Activated CD4-positive, alpha-beta T cell treated with anti-CD3 and anti-CD28 coated beads, Interleukin-2, amount 50 U/mL, for 16 hours (primary cell): ENCODE results near the gene HMGN4.
A peak's percentile ranks its signal among the peaks of the same experiment; 100 is the strongest.
"Not testable (repeated sequence)": the region's sequence is repeated elsewhere in the genome, so short reads cannot be mapped to it uniquely, and the experiment has no call there.

ENCODE experiments used
- DNase-seq: peaks from one replicate; pipeline ENCODE4 v3.0.0-alpha.2; 2020

HMGN4 gene

DNA sequence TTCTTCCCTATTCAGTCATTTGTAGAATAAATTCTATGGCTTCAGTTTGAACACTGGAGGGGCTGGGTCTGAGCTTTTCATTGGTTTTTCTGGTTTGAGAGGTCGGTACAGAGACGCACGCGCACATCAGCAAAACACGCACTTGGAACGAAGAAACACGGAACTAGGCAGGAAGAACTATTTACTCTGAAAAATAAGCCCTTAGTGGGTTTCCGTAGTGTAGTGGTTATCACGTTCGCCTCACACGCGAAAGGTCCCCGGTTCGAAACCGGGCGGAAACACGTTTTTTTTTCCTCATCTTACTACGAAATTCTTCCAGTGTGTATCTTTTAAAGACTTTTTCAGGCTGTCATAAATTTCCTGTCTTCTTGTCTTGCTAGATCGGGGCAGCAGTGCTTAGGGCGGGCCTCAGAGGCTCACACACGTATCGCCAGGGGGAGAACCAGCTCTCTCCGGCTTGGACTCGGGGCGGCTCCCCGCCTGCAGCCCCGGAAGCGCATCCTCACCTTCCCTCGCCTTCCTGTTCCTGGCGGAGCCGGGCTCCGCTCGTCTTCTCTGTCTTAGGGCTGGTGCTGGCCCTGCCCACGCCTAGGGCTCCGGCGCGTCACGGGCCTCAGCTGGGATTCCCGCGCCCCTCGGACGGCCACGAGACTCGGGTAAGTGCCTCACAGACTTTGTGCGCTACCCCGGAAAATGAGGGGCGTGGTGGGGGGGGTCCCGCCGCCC, at the start of gene HMGN4:
TSS of gene HMGN4 (plus strand) at position 521 of the 726 bp plus-strand sequence. CDS start 6,841 bp downstream, outside the sequence.
- DNase-seq: peak; percentile 90

DNA sequence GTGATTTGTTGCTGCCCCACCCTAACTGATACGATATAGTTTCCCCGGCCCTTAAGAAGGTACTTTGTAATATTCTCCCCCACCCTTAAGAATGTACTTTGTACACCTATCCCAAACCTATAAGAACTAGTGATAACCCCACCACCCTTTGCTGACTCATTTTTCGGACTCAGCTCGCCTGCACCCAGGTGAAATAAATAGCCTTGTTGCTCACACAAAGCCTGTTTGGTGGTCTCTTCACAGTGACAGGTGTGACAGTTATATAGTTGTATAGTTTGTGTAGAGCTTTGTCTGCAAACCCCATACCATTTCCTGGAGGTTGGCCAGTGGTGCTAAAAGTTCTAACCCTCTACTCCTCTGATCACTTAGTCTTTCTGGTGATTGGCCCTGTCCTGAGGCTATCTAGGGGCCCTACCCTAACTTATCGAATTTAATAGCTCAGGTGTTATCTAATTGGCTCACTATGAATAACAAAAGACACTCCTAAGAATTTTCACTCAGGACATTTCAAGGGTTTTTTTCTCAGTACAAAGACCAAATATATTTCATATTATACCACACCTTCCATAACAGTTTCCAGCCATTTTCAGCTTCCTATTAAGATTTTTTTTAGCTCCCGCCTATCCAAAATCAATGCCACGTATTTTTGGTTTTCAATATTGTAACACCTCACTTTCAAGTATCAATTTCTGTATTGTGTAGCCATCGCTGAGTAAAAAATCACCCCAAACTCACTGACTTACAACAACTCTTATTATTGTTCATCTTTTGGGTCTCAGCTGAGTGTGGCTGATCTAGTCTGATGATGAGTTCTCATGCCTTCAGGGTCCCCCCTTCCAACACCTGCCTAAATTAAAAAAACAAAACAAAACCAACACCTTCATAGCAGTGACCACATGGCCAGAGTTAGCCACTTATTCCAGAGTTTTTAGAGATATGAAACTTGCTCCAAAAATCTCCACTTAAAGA, 47.9 kb upstream of the HMGN4 start:
- peak; percentile 25 for DNase-seq

DNA sequence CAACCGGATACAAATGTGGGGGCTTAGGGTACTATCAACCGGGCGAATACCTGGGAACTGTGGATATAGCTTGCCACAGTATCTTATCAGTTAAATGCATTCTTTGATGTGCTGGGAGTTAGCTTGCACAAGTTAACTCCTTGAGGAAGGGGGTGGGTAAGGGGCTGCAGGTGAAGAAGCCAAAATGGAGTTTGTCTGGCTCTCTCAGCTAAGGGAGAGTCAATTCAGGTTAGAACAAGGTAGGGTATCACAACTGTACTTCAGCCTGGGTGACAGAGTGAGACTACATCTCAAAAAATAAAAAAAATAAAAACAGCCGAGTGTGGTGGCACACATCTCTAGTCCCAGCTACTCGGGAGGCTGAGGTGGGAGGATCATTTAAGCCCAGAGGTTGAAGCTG, 46.6 kb upstream of the HMGN4 start:
- DNase-seq: no peak

DNA sequence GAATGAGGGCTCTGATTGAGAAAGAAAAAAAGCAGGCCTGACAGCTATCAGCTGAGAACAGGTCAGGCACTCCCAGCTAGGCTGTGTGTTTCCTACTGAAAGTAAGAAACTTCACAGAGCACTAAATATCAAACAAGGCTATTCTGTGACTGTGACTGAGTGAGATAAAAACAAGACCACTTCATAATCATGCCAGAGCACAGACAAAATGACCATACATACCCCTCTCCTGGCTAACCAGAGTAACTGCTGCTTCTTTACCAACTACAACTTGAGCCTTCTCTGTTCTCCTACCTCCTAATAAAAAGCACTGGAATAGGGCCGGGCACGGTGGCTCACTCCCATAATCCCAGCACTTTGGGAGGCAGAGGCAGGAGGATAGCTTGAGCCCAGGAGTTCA, 44.9 kb upstream of the HMGN4 start:
- DNase-seq: no peak

DNA sequence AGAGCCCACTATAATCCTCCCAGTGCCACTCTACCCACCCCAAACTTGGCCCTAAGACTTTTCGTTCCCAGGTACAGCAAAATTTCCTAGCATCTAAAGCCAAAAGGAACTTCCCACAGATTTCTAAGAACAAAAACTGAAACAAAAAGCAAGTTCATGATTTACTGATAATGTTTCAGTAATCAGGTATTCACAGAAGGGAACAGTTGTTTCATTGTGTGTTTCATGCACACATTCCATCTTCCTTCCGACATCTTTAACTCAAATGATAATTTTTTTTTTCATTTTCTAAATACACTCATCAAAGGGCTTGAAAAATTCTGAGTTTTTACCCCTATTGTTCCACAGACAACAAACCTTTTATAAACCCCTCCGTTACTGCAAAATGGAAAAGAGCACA, 44.0 kb upstream of the HMGN4 start:
- no peak for DNase-seq

DNA sequence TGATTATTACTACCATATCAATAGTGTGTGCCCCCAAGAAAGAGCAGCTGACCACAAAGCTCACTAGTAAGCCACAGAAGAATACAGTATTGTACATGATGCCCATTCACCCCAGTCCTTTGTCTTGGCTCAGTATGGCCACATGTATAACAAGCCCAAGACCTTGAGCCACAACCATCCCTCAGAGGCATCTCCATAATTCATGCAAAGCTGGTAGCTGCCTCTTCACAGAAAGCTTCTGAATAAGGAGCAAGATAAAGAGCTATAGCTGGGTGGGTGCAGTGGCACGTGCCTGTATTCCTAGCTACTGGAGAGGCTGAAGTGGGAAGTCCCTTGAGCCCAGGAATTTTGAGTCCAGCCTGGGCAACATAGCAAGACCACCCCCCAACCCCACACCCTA, 42.9 kb upstream of the HMGN4 start:
- no peak for DNase-seq

DNA sequence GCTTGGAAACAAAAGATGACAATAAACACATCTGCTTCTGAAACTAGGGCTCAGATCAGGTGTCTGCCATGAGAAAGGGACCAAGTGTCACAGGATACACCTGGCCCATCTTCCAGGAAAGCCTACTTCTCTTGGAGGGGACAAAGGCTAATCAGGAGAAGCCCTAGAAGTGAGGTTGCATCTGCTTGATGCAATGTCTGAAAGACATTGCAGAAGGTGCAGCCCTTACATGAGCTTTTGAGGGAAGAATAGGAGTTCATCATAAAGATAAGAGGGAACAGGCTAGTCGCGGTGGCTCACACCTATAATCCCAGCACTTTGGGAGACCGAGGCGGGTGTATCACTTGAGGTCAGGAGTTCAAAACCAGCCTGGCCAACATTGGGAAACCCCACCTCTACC, 40.6 kb upstream of the HMGN4 start:
- DNase-seq: no peak

DNA sequence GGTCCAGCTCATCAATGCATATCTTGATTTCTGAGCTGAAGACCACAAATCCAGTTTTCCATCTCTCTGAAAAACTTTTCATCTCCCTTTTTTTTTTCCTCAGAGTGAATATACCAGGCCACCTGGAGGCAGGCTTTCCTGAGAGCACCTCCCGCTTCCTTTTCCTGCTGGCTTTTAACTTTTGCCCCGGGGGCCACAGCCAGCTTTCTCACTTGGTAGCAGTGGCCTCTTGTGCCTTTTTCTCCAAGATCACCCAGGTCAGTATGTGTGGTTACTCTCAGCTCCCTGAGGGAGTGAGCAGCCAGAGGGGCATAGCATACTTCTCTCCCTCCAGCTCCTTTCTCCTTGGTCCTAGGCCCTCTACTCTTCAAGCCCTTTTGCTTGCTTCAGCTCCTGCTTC, 38.1 kb upstream of the HMGN4 start, which contains the start of gene BTN1A1:
TSS of gene BTN1A1 (plus strand) at position 202 of the 400 bp plus-strand sequence. CDS start 984 bp downstream, outside the sequence.
- no peak for DNase-seq

DNA sequence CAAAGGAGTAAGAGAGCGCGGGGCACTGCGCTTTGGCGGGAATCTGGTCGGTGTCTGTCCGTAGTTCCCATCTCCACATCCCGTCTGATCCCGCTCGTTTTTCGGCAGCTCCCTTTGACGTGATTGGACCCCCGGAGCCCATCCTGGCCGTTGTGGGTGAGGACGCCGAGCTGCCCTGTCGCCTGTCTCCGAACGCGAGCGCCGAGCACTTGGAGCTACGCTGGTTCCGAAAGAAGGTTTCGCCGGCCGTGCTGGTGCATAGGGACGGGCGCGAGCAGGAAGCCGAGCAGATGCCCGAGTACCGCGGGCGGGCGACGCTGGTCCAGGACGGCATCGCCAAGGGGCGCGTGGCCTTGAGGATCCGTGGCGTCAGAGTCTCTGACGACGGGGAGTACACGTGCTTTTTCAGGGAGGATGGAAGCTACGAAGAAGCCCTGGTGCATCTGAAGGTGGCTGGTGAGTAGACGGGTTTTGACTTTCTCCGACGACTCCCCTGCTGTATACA, 36.6 kb upstream of the HMGN4 start:
- peak; percentile 20 for DNase-seq

DNA sequence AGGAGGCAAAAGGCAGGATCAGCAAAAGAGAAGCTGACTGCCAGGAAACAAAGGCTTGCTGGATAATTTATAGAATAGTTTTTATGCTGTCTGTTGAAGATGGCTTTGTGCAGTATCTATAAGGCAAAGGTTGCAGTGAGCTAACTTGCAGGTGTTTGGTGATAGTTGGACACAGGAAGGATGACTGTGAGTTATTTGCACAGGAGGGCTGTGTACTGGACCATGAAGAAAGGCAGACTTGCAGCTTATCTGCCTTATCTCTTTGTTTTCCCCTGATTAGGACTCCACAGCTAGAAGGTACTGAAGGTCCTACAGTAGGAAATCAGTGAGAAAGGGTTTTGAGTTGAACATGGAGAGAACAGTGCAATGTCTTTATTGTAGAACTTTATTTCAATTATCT, 36.0 kb upstream of the HMGN4 start:
- DNase-seq: no peak

DNA sequence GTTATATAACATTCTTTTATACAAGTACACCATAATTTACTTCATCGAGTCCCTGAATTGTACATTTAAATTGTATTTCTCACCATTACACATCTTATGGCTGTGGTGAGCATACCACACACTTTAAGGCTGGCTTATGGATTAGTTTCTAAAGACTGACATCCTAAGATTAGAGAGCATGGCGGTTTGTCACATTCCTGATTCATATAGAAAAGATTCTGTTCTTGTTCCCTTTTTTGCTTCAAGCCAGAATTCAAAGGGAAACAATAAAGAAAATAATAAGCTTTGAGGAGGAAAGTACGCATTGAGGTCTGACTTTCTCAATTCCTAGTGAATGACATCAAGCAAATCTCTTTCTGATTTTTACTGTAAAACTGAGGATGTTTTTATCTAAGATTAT, 35.5 kb upstream of the HMGN4 start:
- DNase-seq: no peak

DNA sequence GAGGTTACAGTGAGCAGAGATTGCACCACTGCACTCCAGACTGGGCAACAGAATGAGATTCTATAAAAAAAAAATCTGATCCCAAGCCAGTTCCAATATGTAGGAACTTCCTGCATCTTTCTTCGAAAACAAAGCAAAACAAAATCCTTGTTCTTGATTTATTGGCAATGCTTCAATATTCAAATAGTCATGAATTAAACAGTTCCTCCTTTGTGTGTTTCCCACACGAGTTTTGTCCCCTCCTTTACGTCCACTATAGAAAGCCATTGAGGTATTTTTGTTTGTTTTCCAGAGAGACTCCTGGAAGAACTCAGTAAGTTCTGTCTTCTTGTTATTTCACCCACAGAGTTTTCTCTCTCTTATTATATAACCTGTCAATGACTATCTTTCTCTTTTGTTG, 30.5 kb upstream of the HMGN4 start:
- no peak for DNase-seq

DNA sequence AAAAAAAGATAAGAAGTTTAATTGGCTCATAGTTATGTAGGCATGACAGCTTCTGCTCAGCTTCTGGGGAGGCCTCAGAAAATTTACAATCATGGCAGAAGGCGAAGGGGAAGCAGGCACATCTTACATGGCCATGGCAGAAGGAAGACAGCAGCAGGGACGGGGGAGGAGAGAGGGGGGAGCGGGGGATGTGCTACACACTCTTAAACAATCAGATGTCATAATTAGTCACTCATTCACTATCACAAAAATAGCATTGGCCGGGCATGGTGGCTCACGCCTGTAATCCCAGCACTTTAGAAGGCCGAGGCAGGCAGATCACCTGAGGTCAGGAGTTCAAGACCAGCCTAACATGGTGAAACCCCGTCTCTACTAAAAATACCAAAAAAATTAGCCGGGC, 27.1 kb upstream of the HMGN4 start:
- DNase-seq: not testable (repeated sequence)

DNA sequence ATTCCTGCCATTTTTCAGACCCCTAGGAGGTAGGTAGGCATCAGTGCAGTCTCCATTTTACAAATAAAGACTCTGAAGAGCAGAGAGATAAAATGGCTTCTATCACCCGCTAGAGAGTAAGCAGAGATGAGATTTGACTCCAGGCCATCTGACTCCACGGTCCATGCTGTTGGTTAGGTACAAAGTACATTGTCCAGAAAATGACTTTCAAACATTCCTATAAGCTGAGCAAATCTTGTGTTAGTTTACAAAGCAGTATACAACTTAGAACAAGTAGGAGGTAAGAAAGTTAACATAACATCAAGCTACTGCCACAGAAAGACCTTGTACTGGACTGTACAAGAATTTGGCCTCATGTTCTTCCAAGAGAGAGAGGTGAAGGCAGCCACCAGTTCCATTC, 23.2 kb upstream of the HMGN4 start:
- DNase-seq: no peak

DNA sequence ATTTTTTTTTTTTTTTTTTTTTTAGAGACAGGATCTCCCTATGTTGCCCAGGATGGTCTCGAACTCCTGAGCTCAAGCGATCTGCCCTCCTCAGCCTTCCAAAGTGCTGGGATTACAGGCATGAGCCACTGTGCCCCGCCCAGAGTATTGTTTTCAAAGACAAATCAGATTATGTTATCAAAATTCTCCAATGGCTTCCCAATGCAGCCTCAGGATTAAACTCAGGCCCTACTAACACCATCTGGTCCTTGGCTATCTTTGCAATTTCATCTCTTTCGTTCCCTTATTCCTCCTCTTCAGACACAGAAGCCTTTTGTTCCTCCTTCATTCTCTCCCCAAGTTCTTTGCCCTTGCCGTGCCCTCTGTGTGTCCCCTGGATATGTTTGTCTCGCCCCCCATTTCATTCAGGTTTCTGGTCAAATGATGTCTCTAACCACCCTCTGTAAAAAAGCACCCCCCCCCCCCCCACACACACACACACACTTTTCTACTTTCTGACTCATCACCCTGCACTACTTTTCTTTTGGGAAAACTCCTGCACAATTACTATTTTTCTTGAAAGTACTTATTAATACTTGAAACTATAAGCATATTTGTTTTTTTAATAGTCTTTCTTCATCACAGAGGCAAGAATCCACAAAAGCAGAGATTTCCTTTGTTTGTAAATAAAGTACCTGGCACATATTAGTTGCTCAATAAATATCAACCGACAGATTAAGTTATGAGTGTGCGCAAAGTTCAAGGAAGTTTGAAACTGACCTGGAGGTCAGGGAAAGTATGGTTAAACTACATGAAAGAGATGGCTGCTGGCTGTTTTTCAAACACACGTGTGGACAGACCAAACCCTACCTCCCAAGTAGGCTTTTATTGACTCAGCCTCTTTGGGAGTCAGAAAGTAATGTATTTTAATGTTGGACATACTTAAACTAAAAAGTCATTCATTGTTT, 21.4 kb upstream of the HMGN4 start:
- DNase-seq: no peak

DNA sequence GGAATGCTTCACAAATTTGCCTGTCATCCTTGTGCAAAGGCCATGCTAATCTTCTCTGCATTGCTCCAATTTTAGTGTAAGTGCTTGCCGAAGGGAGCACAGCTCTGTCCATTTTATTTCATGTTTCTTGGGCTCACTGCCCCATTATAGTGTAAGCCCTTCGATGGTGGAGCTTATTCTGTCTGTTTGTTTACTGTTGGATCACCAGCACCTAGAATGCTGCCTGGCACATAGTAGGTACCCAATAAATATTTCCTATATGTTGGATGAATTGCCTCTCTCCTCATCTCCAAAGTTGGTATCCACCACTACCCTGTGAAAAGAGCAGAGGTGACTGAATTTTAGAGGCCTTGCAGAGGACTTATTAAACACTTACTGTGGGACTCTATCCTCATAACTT, 18.8 kb upstream of the HMGN4 start:
- DNase-seq: no peak

DNA sequence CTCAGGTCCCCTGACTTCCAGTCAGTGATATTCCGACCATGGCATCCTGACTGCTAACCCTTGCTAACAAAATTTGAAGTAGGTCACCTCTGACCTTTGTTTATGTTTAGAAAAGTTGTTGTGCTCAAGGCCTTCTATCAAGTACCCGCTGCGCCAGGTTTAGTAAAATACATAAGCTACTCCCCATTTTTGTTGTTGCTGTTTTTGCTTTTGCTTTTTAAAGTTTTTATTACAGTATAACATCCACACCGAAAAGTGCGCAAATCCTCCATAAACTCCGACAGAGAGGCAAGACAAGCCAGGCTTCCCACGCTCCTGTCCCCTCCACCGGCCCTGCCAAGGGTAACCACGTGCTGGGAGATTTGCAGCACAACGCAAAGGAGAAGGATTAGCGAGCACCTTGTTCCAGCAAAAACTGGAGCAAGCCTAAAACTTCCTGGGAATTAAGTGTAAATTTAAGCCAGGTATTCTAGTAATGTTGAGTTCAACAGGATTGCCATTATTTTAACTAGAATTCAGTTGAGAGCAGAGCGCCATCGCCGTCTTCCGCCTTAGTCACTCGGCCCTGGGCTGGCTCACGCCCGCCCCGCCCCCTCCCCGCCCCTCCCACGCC, 17.8 kb upstream of the HMGN4 start:
- no peak for DNase-seq

DNA sequence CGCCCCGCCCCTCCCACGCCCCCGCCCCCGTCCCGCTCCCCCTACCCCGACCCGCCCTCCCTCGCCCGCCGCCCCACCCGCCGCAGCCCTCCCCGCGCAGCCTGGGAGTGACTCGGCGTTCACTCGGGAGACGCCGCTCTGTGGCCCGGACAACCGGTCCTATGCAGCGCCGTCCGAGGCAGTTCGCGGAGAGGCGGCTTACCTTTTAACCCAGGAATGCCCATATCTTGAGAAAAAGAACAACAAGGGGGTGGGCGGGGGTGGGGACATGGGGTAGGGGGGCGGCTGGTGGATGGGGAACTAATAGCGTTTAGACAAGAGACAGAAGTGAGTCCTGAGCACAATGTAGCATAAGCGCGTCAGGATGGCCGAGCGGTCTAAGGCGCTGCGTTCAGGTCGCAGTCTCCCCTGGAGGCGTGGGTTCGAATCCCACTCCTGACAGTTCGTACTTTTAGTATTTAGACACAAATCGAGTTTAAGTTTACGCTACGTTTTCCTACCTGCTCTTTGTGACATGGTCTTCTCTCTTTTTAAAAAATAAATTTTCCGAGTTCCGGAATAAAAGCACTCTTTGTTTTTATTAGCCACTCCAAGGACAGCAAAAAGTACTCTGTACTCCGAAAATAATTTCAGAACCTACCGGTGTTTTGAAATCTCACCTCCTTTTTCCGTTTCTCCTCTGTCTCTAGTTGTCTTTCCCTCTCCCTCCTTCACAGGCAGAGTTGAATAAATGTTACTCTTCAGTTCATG, 17.1 kb upstream of the HMGN4 start:
- DNase-seq: peak; percentile 81

DNA sequence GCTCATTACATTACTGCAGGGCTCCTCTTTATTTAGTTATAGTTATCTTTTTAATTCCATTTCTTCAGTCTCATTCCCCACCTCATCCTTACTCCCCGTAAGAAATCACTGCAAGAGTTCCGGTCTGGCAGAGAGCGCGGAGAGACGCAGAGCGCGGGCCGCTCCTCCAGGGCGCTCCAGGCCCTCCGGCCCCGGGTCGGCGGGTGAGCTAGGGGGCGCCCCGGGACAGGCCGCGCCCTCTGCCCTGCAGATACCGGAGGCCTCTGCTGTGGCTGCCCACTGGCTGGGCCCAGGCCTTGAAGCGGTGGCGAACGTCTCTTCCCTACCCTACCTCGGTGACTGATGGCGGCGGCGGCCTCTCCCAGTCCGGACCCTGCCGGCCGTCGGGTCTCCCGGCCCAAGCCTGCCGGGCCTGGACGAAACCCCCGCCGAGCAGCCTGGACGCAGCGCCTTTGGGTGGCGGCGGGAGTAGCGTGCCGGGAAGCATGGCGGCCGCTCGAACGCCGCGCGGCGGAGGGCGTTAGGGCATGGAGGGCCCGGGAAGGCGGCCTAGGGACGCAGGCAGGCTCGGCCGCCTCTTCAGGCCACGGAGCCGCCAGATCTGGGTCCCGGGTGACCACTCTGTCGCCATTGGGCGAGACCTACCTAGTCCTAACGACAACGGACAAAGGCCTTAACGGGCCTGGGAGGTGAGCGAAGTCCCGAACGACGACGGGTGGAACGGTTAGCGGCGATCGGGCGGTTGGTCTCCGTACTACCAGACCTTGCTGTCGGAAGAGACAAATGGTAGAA, 16.4 kb upstream of the HMGN4 start:
- DNase-seq: peak; percentile 82

DNA sequence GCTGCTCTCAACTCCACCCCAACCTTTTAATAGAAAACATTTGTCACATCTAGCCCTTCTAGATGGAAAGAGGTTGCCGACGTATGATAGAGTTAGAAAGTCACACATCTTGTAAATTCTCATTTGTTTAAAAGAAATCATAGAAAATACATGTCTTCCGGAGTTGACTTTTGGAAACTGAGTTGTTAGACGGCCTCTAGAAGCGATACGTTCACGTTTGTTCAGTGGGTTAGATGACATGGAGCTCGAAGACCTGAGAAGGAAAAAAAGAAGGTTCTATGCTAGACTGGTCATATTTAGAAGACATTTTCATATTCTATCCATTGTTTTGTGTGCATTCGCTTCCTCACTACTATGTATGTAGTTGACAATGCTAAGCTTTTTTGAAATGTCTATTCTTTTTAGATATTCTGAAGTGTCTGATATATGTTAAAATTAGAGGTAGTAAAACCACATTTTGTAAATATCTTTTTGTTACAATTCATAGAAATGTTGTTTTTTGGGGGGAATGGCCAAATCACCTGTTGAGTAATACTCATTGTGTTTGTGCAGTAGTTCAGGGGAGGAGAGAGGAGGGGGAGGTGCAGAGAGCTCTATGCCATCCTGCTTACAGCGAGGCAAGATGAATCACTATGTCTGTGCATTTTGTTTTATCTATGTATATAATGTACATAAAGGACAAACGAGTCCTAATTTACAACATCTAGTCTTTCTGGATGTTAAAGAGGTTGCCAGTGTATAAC, 15.5 kb upstream of the HMGN4 start:
- peak; percentile 37 for DNase-seq
